Measurements from ENCODE around the gene PDE4B.

GRCh38 chr1:66044912-66045311 is 252.2 kb downstream of the PDE4B start:
- no peak for TF ChIP-seq CTCF (IDR thresholded peaks at IDR 0.05; ENCODE audit: insufficient read depth, low read depth, low read length)
- TF ChIP-seq EZH2 (IDR thresholded peaks at IDR 0.05; ENCODE audit: insufficient read depth, low read length): no peak
